CD4-positive, alpha-beta T cell treated with Interleukin-15 for 1 hour (primary cell): ENCODE results near the gene ARSI.

Source experiments
- DNase-seq: peaks from one replicate; pipeline ENCODE4 v3.0.0-alpha.2; 2020

The ARSI gene

GRCh38 chr5:150289551-150290390 lies 12.9 kb downstream of the ARSI start, which contains the start of gene CAMK2A:
TSS of gene CAMK2A (minus strand) at chr5:150289773. CDS start at chr5:150289625, 148 bp downstream.
- no peak for DNase-seq

GRCh38 chr5:150288791-150289190 lies 13.9 kb downstream of the ARSI start:
- DNase-seq, result no peak

- DNase-seq, result no peak
Observed at GRCh38 chr5:150288361-150288760, 14.3 kb downstream of the ARSI start.

- DNase-seq, result no peak
Observed at GRCh38 chr5:150286820-150287219, 15.9 kb downstream of the ARSI start.

- no peak for DNase-seq
Observed at GRCh38 chr5:150285114-150285513, 17.6 kb downstream of the ARSI start.

- no peak for DNase-seq
Observed at GRCh38 chr5:150284311-150284710, 18.4 kb downstream of the ARSI start.

- DNase-seq, result no peak
Observed at GRCh38 chr5:150283904-150284303, 18.8 kb downstream of the ARSI start.

- DNase-seq, result no peak
Observed at GRCh38 chr5:150281987-150282386, 20.7 kb downstream of the ARSI start.

- DNase-seq, result no peak
Observed at GRCh38 chr5:150279330-150280020, 23.2 kb downstream of the ARSI start.

- DNase-seq, result no peak
Observed at GRCh38 chr5:150278916-150279315, 23.8 kb downstream of the ARSI start.

GRCh38 chr5:150278046-150278730 lies 24.5 kb downstream of the ARSI start:
- no peak for DNase-seq

GRCh38 chr5:150277043-150277442 lies 25.7 kb downstream of the ARSI start:
- no peak for DNase-seq

GRCh38 chr5:150274811-150275210 lies 27.9 kb downstream of the ARSI start:
- DNase-seq, result no peak

GRCh38 chr5:150272531-150272930 lies 30.2 kb downstream of the ARSI start:
- DNase-seq, result no peak

- no peak for DNase-seq
Observed at GRCh38 chr5:150271923-150272322, 30.8 kb downstream of the ARSI start.

GRCh38 chr5:150271296-150271692 lies 31.4 kb downstream of the ARSI start:
- no peak for DNase-seq

GRCh38 chr5:150270541-150271295 lies 32.0 kb downstream of the ARSI start:
- no peak for DNase-seq

- DNase-seq, result no peak
Observed at GRCh38 chr5:150266871-150267291, 35.8 kb downstream of the ARSI start.

GRCh38 chr5:150265870-150266383 lies 36.8 kb downstream of the ARSI start:
- DNase-seq, result no peak

GRCh38 chr5:150264667-150265603 lies 37.8 kb downstream of the ARSI start:
- DNase-seq, result no peak
